OCI-LY1 (cell line): Measurements from ENCODE around the gene MAF.

Source experiments
- H2AFZ ChIP-seq: fragments of 200-600 bp; sonication (generic), shearing (Covaris generic); 2 replicates; pipeline ENCODE4 v1.6.0; 2014; ENCODE audit warnings: antibody characterized with exemption, mild to moderate bottlenecking, low read length
- H3F3A ChIP-seq: fragments of 200-600 bp; sonication (generic), shearing (Covaris generic); 2 replicates; pipeline ENCODE4 v1.6.0; 2014; ENCODE audit warnings: mild to moderate bottlenecking, antibody characterized with exemption, low read length, moderate library complexity; ENCODE audit not compliant: insufficient read depth
- H3K27ac ChIP-seq: fragments of 200-600 bp; sonication (generic); 2 replicates; pipeline ENCODE4 v1.5.1; 2014; ENCODE audit warnings: low read length, mixed run types, mild to moderate bottlenecking, low read depth; ENCODE audit not compliant: poor library complexity, severe bottlenecking
- H3K27me3 ChIP-seq: fragments of 200-600 bp; sonication (generic); 2 replicates; pipeline ENCODE4 v1.6.0; 2014; ENCODE audit warnings: antibody characterized with exemption, mild to moderate bottlenecking, low read length, moderate library complexity; ENCODE audit not compliant: insufficient read depth
- H3K36me3 ChIP-seq: fragments of 200-600 bp; sonication (generic); 2 replicates; pipeline ENCODE4 v1.6.1; 2014; ENCODE audit warnings: mild to moderate bottlenecking, antibody characterized with exemption, low read length, moderate library complexity, mixed read lengths; ENCODE audit not compliant: insufficient read depth
- H3K4me1 ChIP-seq: fragments of 200-600 bp; sonication (generic); 2 replicates; pipeline ENCODE4 v1.5.1; 2014; ENCODE audit warnings: mild to moderate bottlenecking, low read length, moderate library complexity; ENCODE audit not compliant: insufficient read depth, severe bottlenecking
- H3K4me2 ChIP-seq: fragments of 200-600 bp; sonication (generic), shearing (Covaris generic); 2 replicates; pipeline ENCODE4 v1.6.1; 2014; ENCODE audit warnings: low read length
- H3K4me3 ChIP-seq: fragments of 200-600 bp; sonication (generic); 2 replicates; pipeline ENCODE4 v1.5.1; 2014; ENCODE audit warnings: low read length, low read depth, mild to moderate bottlenecking, mixed read lengths; ENCODE audit not compliant: poor library complexity, severe bottlenecking
- H3K79me2 ChIP-seq: fragments of 200-600 bp; shearing (Covaris generic); 2 replicates; pipeline ENCODE4 v1.6.1; 2016; ENCODE audit warnings: mixed run types, low read length, mixed read lengths; ENCODE audit not compliant: insufficient read depth
- H3K9ac ChIP-seq: fragments of 200-600 bp; sonication (generic), shearing (Covaris generic); 2 replicates; pipeline ENCODE4 v1.6.1; 2014; ENCODE audit warnings: mild to moderate bottlenecking, low read length, mixed read lengths
- H3K9me2 ChIP-seq: fragments of 200-600 bp; sonication (generic), shearing (Covaris generic); 2 replicates; pipeline ENCODE4 v1.6.1; 2014; ENCODE audit warnings: low read depth, mild to moderate bottlenecking, low read length, mixed read lengths
- H3K9me3 ChIP-seq: fragments of 200-600 bp; shearing (Covaris generic); 2 replicates; pipeline ENCODE4 v1.6.1; 2014; ENCODE audit warnings: low read length, mixed read lengths
- H4K20me1 ChIP-seq: fragments of 200-600 bp; sonication (generic), shearing (Covaris generic); 2 replicates; pipeline ENCODE4 v1.6.0; 2016; ENCODE audit warnings: mild to moderate bottlenecking, low read length; ENCODE audit not compliant: insufficient read depth
- EZH2 ChIP-seq: fragments of 200-600 bp; sonication (generic), shearing (Covaris generic); IDR thresholded peaks from 2 replicates; pipeline ENCODE4 v1.8.0; 2017; ENCODE audit warnings: borderline replicate concordance, mixed run types, mild to moderate bottlenecking, antibody characterized with exemption, low read length, moderate library complexity, mixed read lengths
- TF ChIP-seq, protein P1 (sequence below): fragments of 200-600 bp; sonication (generic), shearing (Covaris generic); IDR thresholded peaks from 2 replicates; pipeline ENCODE4 v1.5.1; 2017; ENCODE audit warnings: mild to moderate bottlenecking, antibody characterized with exemption, low read length, moderate library complexity, mixed read lengths

Gene MAF

DNA sequence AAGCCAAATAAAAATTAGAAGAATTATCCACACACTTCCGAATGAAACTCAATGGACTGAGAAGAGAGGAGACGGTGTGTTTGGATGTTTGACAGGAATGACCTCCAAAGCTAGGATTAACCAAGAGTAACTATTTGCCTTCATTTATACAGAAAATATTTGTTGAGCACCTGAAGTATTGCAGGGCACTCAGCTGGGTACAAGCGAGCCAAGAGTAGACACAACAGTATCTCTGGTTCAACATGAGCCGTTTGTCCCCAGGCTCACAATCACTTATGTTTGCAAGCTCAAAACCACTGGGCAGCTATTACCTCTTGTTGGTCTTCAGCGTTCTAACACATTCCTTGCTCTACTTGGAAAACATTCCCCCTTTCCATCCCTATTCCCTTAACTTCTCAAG lies 38.8 kb downstream of the MAF start:
- no peak for TF ChIP-seq EZH2
- TF ChIP-seq, protein P1, sequence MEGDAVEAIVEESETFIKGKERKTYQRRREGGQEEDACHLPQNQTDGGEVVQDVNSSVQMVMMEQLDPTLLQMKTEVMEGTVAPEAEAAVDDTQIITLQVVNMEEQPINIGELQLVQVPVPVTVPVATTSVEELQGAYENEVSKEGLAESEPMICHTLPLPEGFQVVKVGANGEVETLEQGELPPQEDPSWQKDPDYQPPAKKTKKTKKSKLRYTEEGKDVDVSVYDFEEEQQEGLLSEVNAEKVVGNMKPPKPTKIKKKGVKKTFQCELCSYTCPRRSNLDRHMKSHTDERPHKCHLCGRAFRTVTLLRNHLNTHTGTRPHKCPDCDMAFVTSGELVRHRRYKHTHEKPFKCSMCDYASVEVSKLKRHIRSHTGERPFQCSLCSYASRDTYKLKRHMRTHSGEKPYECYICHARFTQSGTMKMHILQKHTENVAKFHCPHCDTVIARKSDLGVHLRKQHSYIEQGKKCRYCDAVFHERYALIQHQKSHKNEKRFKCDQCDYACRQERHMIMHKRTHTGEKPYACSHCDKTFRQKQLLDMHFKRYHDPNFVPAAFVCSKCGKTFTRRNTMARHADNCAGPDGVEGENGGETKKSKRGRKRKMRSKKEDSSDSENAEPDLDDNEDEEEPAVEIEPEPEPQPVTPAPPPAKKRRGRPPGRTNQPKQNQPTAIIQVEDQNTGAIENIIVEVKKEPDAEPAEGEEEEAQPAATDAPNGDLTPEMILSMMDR: no peak
- Histone ChIP-seq H3K4me1 (no peaks in the 10 kb centered on the region), H3K36me3 (no peaks in the 10 kb centered on the region), H3K9me2 (no peaks in the 10 kb centered on the region), H2AFZ (no peak overlapping the region), H3K9me3 (no peaks in the 10 kb centered on the region), H3F3A (no peaks in the 10 kb centered on the region), H3K4me3 (no peak overlapping the region), H4K20me1 (no peaks in the 10 kb centered on the region), H3K27me3 (no peaks in the 10 kb centered on the region), H3K79me2 (no peaks in the 10 kb centered on the region), H3K4me2 (no peak overlapping the region), H3K27ac (no peak overlapping the region), H3K9ac (no peak overlapping the region)

DNA sequence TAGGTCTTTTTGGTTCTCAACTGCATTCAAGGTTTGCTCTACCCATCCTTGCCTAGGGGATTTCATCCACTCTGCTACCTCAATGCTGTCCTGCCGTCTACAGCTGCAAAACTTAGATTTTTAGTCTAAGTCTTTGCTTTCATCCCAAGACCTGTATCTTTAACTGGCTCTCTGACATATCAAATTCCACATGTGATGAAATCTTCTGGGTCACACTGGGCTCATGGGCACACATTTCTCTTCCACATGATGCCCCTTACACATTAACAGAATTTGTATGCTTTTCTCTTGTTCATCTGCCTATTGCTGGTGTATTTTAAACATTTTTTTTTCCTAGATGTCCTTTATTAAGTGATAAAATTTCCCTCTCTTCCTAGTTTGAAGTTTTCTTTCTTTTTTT lies 39.6 kb downstream of the MAF start:
- Histone ChIP-seq H3K9me2 (no peaks in the 10 kb centered on the region), H3K27ac (no peak overlapping the region), H4K20me1 (no peaks in the 10 kb centered on the region), H2AFZ (no peak overlapping the region), H3K79me2 (no peaks in the 10 kb centered on the region), H3K9me3 (no peaks in the 10 kb centered on the region), H3K27me3 (no peaks in the 10 kb centered on the region), H3K4me1 (no peaks in the 10 kb centered on the region), H3K4me2 (no peak overlapping the region), H3F3A (no peaks in the 10 kb centered on the region), H3K4me3 (no peak overlapping the region), H3K9ac (no peak overlapping the region), H3K36me3 (no peaks in the 10 kb centered on the region)
- no peak for TF ChIP-seq EZH2
- TF ChIP-seq, protein P1: no peak

DNA sequence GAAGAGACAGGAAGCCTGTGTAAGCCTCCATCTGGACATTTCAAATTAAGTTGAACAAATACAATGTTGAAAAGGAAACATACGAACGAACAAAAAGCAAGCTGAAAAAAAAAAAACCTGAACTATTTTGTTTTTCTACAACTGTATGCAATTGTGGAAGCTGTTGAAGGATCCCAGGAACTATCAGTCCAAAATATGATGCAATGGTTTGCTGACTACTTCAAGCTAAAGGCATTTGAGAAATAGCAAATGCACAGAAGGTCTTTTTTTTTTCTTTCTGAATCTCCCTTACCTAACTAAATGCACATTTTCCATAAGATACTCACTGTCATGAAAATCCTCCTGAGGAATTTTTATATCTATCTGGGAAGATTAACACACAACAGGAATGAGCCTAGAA lies 40.2 kb downstream of the MAF start:
- Histone ChIP-seq H3K9me2 (no peaks in the 10 kb centered on the region), H3K27ac (no peak overlapping the region), H3K9ac (no peak overlapping the region), H2AFZ (no peak overlapping the region), H3F3A (no peaks in the 10 kb centered on the region), H3K27me3 (no peaks in the 10 kb centered on the region), H3K9me3 (no peaks in the 10 kb centered on the region), H3K4me2 (no peak overlapping the region), H4K20me1 (no peaks in the 10 kb centered on the region), H3K4me3 (no peak overlapping the region), H3K36me3 (no peaks in the 10 kb centered on the region), H3K79me2 (no peaks in the 10 kb centered on the region), H3K4me1 (no peaks in the 10 kb centered on the region)
- TF ChIP-seq, protein P1: no peak
- no peak for TF ChIP-seq EZH2
